ENCODE results near the gene AUTS2.

The AUTS2 gene

DNA sequence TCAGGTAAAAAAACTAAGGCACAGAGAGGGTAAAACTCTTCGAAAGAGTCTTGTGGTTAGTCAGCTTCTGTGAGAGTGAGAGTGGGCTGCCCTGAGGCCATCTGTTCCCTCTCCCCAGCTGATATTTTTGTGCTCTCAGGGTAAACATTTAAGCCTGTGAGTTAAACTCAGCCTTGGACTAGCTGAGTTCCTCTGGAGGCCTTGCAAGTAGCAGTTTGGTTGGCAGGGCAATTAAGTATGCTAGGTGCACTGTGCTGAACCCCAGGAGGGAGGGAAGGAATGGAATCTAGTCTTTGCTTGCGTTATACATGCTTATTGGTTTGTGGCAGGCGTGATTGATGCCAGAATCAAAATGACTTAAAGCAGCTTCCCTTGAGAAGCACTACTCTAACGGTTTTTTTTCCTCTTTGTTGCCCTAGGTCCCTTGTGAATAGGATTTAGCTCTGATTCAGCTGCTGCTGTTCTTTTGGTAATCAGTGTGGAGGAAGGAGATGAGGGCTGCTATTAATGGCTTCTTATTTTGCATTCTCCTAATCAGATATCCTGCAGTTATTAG is 140.2 kb downstream of the AUTS2 start:
- DNase-seq, result peak; percentile 87

DNA sequence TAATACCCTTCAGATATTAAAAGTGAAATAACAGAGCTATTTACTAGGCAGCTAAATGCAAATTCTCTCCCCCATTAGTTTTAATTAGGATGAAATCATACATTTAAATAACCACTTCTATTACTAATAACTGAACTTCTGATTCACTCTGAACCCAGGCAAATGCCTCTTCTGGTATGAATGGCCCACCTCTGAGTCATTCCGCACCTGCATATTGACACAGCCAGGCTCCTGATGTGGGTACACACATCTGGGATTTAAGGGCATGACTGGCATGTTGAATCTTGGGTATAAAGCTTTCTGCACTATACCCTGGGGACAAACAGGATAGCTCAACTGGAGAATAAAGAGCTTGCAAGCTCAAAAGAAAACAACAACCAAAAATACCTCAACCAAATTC is 140.9 kb downstream of the AUTS2 start:
- peak; percentile 10 for DNase-seq

GRCh38 chr7:69739931-69740431 is 141.7 kb downstream of the AUTS2 start:
- DNase-seq, result peak; percentile 43

GRCh38 chr7:69742237-69742636 is 144.0 kb downstream of the AUTS2 start:
- no peak for DNase-seq

DNA sequence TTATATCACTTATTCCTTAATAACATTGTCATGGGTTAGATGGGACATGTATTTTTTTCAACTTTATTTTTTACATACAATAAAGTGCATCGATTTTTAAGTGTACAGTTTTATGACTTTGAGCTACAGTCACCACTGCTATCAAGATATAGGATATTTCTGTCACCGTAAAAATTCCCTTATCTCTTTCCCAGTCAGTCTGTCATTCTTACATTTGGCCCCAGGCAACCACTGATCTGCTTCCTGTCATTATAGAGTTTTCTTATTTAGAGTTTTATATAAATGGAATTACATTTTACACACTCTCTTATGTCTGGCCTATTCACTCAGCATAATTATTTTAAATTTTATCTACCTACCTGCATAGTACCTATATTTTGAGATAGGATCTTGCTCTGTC is 145.2 kb downstream of the AUTS2 start:
- no peak for DNase-seq

DNA sequence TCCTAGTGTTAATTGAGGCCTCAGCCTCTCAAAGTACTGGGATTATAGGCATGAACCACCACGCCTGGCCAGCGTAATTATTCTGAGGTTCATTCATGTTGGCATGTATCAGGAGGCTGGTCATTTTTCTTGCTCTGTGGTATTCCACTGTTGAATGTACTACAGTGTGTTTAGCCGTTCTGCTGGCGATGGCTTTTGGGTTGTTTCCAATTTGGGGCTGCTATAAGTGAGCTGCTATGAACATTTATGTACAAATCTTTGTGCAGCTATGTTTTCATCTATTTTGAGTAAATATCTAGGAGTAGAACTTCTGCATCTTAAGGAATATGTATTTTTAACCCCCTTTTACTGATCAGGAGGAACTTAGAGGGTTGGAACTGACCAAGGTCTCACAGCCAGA is 145.8 kb downstream of the AUTS2 start:
- no peak for DNase-seq

GRCh38 chr7:69746383-69746782 is 148.1 kb downstream of the AUTS2 start:
- no peak for DNase-seq

GRCh38 chr7:69747144-69747543 is 148.9 kb downstream of the AUTS2 start:
- no peak for DNase-seq

- DNase-seq, result no peak
Measured at GRCh38 chr7:69748530-69748929, 150.3 kb downstream of the AUTS2 start.

DNA sequence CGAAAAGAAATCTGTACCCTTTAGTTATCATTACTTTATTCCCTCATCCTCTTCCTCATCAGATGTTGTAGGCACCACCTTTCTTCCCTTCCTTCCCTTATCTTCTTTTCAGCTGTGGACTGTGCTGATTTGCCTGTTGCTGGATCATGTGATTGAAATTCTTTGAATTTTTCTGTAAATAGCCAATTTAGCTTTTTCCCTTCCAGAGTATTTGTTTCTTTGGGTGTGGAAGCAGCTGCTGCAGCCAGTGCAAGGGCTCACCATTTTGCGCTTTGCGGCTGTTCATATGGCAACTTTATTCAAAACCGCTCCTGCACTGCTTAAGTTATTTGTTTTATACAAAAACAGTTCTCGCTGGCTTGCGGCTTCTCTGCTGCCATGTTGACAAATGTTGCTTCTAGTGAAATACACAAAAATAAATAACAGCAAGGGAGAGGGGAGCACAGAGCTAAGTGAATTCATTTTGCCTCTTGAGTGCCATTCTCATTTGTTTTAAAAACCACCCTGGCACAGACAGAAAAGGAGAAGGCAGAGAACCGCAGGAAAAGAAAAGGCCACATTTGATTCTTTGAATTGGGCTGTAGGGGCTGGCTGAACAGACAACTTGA is 151.2 kb downstream of the AUTS2 start:
- DNase-seq, result no peak

- no peak for DNase-seq
Measured at GRCh38 chr7:69749994-69750393, 151.7 kb downstream of the AUTS2 start.

DNA sequence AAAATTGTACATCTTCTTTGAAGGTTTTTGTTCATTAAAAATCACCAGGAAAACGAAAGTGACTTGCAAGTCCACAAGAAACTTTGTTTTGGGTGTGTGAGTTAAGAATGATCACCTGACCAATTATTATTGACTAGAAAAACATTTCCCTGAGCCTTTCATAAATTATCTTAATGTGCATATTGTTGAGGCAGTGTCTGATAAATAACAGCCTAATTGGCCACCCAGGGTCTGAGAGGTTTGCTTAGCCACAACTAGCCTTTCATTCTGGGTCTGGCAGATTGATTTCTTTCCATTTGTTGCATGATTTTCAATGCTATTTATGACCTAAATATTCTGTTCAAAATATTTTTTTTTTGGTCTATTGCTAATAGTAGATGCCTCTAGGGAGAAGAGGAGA is 152.8 kb downstream of the AUTS2 start:
- DNase-seq, result no peak

DNA sequence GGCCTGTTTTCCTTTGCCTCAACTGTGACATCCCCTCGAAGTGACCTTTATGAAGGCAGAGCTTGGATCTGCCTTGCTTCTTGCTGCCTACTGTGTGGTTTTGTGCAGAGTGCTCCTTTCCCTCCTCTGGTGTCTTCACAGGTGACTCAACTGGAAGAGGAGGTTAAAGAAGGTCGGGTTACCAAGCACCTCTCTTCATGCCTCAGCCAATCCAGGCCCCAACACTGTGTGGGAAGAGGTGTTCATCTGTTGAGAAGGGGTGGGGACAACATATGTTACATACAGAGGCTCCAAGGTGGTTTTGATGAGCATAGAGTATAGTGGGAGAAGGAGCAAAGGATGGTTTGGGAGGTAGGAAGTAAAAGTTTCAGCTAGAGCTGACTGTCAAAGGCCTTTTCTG is 155.7 kb downstream of the AUTS2 start:
- no peak for DNase-seq

DNA sequence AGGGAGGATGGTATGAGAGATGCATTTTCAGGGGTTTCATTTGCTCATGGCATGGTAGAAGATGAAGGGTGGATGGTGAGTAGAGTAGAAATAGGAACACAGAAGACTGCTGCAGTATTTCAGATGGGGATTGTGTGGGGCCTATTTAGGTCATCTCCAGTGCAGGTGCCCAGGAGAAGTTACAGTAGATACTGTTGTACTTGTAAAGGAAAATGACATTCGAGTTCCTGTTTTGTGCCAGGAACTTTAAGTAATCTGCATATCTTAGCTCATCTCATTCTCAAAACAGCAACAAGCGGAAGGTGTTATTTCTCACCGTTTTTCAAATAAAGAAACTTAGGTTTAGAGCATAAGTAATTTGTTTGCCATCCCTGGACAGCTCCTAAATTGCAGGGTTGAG is 156.2 kb downstream of the AUTS2 start:
- DNase-seq, result no peak

DNA sequence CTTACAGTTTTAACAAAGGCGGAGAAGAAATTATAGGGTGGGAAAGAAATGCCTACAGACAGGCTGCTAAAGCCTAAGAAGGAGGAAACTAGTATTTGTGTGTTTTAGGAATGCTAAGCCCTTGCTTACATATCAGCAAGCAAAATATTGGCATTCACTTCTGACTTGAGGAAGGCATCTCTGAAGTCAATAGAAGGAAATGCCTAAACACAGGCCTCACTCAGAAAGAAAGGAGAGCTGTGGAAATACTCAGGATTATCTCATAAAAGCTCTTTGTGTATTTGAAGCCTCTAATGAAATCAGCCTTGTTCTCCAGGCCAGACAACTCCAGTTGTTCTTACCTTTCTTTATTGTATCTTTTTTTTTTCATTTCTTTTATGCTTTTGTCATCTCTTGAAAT is 158.0 kb downstream of the AUTS2 start:
- no peak for DNase-seq

GRCh38 chr7:69757528-69757927 is 159.3 kb downstream of the AUTS2 start:
- DNase-seq, result no peak

DNA sequence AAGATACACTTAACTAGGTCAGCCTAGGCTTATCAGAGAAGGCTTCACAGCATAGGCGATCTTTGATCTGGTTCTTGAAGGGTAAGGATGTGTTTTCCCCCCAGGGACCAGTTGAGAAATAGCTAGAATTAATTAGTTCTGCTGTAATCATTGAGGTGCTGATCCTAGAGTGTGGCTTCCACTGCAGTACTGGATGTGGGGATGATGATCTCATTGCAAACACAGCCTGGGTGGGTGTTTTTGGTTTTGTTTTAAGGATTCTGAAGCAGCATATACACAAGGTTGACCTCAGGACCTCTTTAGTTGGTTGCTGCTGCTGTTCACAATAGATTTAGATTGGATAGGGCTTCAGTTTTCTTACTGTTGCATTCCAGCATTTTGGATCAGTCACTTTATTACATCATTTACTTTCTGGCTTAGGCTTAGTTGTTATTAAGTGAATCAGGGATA is 159.7 kb downstream of the AUTS2 start:
- DNase-seq, result peak; percentile 15

DNA sequence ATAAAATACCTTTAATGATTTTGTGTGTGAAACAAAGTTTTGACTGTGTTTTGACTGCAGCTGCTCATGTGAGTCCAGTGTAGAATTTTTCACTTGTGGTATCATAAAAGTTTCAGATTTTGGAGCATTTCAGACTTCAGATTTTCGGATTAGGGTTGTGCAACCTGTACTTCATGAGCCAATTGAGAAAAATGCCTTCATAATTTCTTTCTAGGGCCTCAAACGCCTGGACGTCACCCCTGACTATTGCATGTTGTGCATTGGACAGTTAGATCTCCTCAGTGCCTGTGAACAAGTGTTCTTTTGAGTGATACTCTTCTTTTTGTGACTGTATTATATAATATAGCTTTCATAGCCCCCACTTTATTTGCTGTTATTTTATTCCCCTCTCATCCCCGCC is 161.1 kb downstream of the AUTS2 start:
- no peak for DNase-seq

DNA sequence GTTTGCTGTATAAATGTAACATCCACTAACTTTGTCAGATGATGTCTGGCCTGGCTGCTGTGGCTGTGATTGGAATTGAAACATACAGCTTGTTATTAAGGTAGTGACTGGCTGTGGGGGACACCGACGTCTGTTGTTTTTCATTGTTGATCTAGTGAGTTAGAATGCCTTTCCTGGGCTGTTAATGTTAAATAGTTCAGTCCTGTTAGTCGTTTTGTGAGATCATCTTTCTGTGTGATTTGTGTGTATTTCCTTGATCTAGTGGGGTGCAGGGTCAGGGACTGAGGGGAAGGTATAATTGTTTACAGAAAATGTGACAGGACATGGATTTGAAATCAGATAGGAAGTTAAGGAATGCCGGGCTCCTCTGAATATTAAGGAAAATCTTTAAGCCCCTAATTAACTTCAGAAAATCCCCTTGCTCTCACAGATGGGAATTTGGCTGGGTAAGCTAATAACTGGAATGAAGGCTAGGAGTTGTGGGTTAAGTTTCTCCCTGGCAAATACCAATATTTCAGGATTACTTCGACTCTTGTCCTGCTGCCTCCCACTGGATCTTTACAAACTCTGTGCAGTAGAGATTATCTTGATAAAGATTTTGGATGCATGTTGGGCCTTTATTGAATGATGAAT is 163.1 kb downstream of the AUTS2 start:
- no peak for DNase-seq

GRCh38 chr7:69762821-69763352 is 164.6 kb downstream of the AUTS2 start:
- DNase-seq, result no peak

DNA sequence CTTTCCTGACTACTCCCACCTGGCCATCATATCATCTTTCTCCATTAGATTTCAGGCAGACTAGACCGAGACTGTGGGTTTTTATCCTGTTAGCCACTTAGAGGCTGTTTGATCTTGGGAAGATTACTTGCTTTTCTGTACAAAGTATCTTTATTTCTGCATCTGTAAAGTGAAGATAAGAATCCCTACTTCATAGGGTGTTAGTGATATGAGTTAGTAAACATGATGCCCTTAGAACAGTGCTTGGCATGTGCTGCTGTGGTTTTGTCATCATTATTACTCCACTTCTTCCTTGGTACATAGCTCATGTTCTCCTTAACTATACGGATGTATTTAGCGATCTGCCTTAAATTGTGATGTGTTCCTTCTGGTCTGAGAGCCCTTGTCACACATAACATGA is 165.2 kb downstream of the AUTS2 start:
- DNase-seq, result no peak

DNA sequence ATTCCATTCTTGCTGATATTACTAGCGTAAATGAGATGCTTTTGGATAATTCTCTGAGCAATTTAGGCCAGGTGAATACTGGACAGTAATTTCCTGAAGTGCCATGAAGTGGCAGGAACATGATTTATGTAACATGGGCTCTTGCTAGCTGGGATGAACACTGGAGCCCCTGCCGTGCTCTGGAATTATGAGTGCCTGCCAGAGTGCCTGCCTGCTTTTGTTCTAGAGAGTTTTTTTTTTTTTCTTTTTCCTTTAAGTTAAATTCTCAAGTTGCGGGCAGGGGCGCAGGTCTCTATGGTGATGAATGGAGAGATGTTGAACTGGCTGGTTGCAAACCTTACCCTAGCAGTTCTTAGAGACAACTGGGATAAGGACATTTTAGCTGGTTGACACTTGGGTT is 165.9 kb downstream of the AUTS2 start:
- no peak for DNase-seq

DNA sequence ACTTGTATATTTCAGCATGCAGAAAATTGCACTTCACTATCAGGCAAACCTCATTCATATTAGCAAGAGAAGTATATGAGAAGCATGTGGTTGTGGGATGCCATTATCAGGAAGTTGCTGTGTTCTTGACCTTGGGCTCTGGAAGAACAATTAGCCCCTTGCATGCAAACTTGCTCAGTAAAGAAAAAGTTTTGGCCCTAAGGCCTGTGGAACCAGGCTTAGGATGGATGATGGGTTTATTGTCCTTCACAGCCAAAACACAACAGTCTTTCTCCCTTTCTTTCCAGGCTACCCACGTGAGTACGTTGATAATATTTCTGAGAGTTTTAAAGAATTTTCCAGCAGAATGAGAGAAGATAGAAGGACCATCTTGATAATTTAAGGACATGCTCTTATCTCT is 166.4 kb downstream of the AUTS2 start:
- DNase-seq, result no peak

DNA sequence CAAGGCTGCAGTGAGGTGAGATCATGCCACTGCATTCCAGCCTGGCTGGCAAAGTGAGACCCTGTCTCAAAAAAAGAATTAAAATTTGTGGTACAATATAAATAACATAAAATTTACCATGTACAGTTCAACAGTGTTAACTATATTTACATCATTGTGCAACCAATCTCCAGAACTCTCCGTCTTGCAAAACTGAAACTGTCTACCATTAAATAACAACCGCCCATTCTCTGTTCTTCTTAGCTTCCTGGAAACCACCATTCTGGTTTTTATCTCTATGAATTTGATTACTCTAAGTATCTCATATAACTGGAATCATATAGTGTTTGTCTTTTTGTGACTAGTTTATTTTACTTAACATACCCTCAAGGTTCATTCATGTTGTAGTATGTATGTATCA is 167.6 kb downstream of the AUTS2 start:
- DNase-seq, result no peak
